Breast epithelium (tissue), 4 donors: ENCODE data around the gene TTPAL. TPM values are rescaled to one million over a fixed set of nuclear protein-coding genes. Genes with fewer than 3 reads are reported as not detected.

ENCODE experiments used
- DNase-seq, 2 donors: peaks; one replicate each; pipeline ENCODE4 v3.0.0-alpha.2; 2019; ENCODE audit warnings: low spot score in 2 of 2
- H3K27ac ChIP-seq, 2 donors: fragments of 200-600 bp; sonication (generic) in 1 of 2; one replicate each; pipeline ENCODE4 v1.5.1; 2016 to 2019; ENCODE audit warnings: mild to moderate bottlenecking in 1 of 2
- H3K27me3 ChIP-seq, 2 donors: fragments of 200-600 bp; sonication (generic) in 1 of 2; one replicate each; pipeline versions ENCODE4 v1.5.1 to v1.6.0; 2017 to 2019; ENCODE audit warnings: control low read depth in 1 of 2, mild to moderate bottlenecking in 1 of 2
- H3K36me3 ChIP-seq: fragments of 200-600 bp; one replicate; pipeline ENCODE4 v1.5.1; 2019
- H3K4me1 ChIP-seq, 2 donors: fragments of 200-600 bp; sonication (generic); one replicate each; pipeline ENCODE4 v1.5.1; 2016 to 2019; ENCODE audit warnings: control low read depth in 1 of 2
- H3K4me3 ChIP-seq, 3 donors: fragments of 200-600 bp; sonication (generic); 1 replicate in 2 of 3; 2 replicates in 1 of 3; pipeline ENCODE4 v1.5.1; 2016 to 2019; ENCODE audit warnings: mild to moderate bottlenecking in 3 of 3, moderate library complexity in 2 of 3
- H3K9me3 ChIP-seq, 2 donors: fragments of 200-600 bp; sonication (generic) in 1 of 2; one replicate each; pipeline ENCODE4 v1.5.1; 2016 to 2019; ENCODE audit warnings: control low read depth in 1 of 2
- CTCF ChIP-seq, 3 donors: fragments of 450-650 bp; IDR thresholded peaks; one replicate each; pipeline ENCODE4 v1.5.1; 2016 to 2017; ENCODE audit warnings: antibody characterized with exemption in 3 of 3, mild to moderate bottlenecking in 3 of 3, moderate library complexity in 3 of 3
- POLR2A ChIP-seq: fragments of 450-650 bp; IDR thresholded peaks from one replicate; pipeline ENCODE4 v1.6.1; 2016; ENCODE audit warnings: antibody characterized with exemption, mild to moderate bottlenecking, moderate library complexity
- POLR2AphosphoS5 ChIP-seq, 3 donors: sonication (generic); formaldehyde crosslinking; IDR thresholded peaks; one replicate each; pipeline ENCODE4 v1.6.1; 2017; ENCODE audit warnings: antibody characterized with exemption in 3 of 3
- intact Hi-C: fragments of 100-400 bp; cut with DNase I; formaldehyde crosslinking; loops from one replicate; pipeline ENCODE4 v1.15.1; 2023; ENCODE audit warnings: low total_unique reads
- total RNA-seq, 3 donors: library from RNA; depleted of rRNA; stranded (reverse); fragments of >200 nt; gene quantifications; one replicate each; pipeline ENCODE4 v1.1.0, GENCODE V29; 2016

Gene TTPAL
- total RNA-seq, 3 donors from 2014 or later, result 13.5 to 40.8 (median 14.7) TPM

GRCh38 chr20:44489931-44490330 is 14.3 kb downstream of the TTPAL start:
- intact Hi-C loops, result no loop called here
- Histone ChIP-seq H3K27ac (no peak overlapping the region), H3K4me1 (no peaks in the 10 kb centered on the region), H3K27me3 (no peaks in the 10 kb centered on the region), H3K4me3 (no peak overlapping the region), H3K9me3 (no peaks in the 10 kb centered on the region), H3K36me3 (no peaks in the 10 kb centered on the region)
- no peak for DNase-seq
- no peak for TF ChIP-seq POLR2AphosphoS5 (IDR thresholded peaks at IDR 0.05)
- TF ChIP-seq POLR2A, result no peak
- TF ChIP-seq CTCF (IDR thresholded peaks at IDR 0.05), result no peak

- no peaks in the 10 kb centered on the region for H3K4me1 ChIP-seq
- no peak for DNase-seq
- intact Hi-C loops, result no loop called here
Observed at GRCh38 chr20:44491635-44492395, 16.1 kb downstream of the TTPAL start.

GRCh38 chr20:44494266-44494665 is 18.6 kb downstream of the TTPAL start:
- Histone ChIP-seq H3K9me3 (no peaks in the 10 kb centered on the region), H3K4me3 (no peak overlapping the region), H3K4me1 (no peaks in the 10 kb centered on the region), H3K27ac (peak overlapping the region in 1 of 2 donors; percentile 84), H3K27me3 (no peaks in the 10 kb centered on the region), H3K36me3 (no peaks in the 10 kb centered on the region)
- no peak for DNase-seq
- intact Hi-C loops, result no loop called here
- TF ChIP-seq POLR2A (no peak), CTCF (IDR thresholded peaks at IDR 0.05) (no peak), POLR2AphosphoS5 (IDR thresholded peaks at IDR 0.05) (no peak)

More at GRCh38 chr20:44491635-44492395, 16.1 kb downstream of the TTPAL start:
- TF ChIP-seq POLR2AphosphoS5 (IDR thresholded peaks at IDR 0.05), result no peak
- no peak for TF ChIP-seq CTCF (IDR thresholded peaks at IDR 0.05)
- TF ChIP-seq POLR2A, result no peak
- H3K27me3 ChIP-seq, result no peaks in the 10 kb centered on the region
- H3K36me3 ChIP-seq, result no peaks in the 10 kb centered on the region
- H3K27ac ChIP-seq, result peak overlapping the region; percentile 37 to 82
- no peak overlapping the region for H3K4me3 ChIP-seq
- H3K9me3 ChIP-seq, result no peaks in the 10 kb centered on the region

- TF ChIP-seq CTCF (IDR thresholded peaks at IDR 0.05) (no peak), POLR2A (no peak), POLR2AphosphoS5 (IDR thresholded peaks at IDR 0.05) (no peak)
- no peaks in the 10 kb centered on the region for H3K27me3 ChIP-seq
- H3K36me3 ChIP-seq, result no peaks in the 10 kb centered on the region
- intact Hi-C loops, result no loop called here
- DNase-seq, result no peak
- no peaks in the 10 kb centered on the region for H3K4me1 ChIP-seq
- H3K9me3 ChIP-seq, result no peaks in the 10 kb centered on the region
- no peak overlapping the region for H3K4me3 ChIP-seq
- peak overlapping the region; percentile 23 to 84 for H3K27ac ChIP-seq
Observed at GRCh38 chr20:44494681-44495080, 19.0 kb downstream of the TTPAL start.

GRCh38 chr20:44495257-44495656 is 19.6 kb downstream of the TTPAL start:
- H3K27me3 ChIP-seq, result no peaks in the 10 kb centered on the region
- H3K36me3 ChIP-seq, result no peaks in the 10 kb centered on the region
- no peak for DNase-seq
- H3K4me1 ChIP-seq, result no peaks in the 10 kb centered on the region
- intact Hi-C loops, result no loop called here
- TF ChIP-seq CTCF (IDR thresholded peaks at IDR 0.05), result no peak
- peak in 1 of 3 donors; percentile 18 for TF ChIP-seq POLR2AphosphoS5 (IDR thresholded peaks at IDR 0.05)
- no peaks in the 10 kb centered on the region for H3K9me3 ChIP-seq
- peak overlapping the region; percentile 23 to 84 for H3K27ac ChIP-seq
- H3K4me3 ChIP-seq, result no peak overlapping the region
